Lower leg skin (tissue), 3 donors: Measurements from ENCODE around the gene RNGTT.

Experiments
- POLR2A ChIP-seq, 2 donors: fragments of 450-650 bp; IDR thresholded peaks; one replicate each; pipeline ENCODE4 v1.6.1; 2016 to 2017; ENCODE audit warnings: antibody characterized with exemption in 2 of 2, mild to moderate bottlenecking in 1 of 2, moderate library complexity in 1 of 2
- TF ChIP-seq, protein P1 (sequence below), 3 donors: fragments of 450-650 bp; IDR thresholded peaks; one replicate each; pipeline ENCODE4 v1.5.1; 2016; ENCODE audit warnings: antibody characterized with exemption in 3 of 3, mild to moderate bottlenecking in 3 of 3, moderate library complexity in 2 of 3

DNA sequence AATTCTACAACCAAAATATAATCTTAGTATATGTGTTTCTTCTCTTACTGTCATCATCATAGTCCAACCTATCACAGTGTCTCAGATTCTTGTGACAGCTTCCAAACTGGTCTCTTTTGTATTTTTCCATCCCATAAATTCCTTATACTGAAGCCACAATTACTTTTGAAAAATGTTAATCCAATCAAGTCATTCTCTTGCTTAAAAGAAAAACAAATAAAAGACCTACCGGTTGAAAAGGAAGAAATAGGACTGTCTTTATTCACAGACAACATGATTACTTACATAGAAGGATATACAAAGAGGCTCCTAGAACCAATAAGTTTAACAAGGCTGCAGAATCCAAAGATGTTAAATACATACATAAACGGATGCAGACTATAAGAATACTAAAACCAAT lies 339.9 kb downstream of the RNGTT start:
- TF ChIP-seq, protein P1, sequence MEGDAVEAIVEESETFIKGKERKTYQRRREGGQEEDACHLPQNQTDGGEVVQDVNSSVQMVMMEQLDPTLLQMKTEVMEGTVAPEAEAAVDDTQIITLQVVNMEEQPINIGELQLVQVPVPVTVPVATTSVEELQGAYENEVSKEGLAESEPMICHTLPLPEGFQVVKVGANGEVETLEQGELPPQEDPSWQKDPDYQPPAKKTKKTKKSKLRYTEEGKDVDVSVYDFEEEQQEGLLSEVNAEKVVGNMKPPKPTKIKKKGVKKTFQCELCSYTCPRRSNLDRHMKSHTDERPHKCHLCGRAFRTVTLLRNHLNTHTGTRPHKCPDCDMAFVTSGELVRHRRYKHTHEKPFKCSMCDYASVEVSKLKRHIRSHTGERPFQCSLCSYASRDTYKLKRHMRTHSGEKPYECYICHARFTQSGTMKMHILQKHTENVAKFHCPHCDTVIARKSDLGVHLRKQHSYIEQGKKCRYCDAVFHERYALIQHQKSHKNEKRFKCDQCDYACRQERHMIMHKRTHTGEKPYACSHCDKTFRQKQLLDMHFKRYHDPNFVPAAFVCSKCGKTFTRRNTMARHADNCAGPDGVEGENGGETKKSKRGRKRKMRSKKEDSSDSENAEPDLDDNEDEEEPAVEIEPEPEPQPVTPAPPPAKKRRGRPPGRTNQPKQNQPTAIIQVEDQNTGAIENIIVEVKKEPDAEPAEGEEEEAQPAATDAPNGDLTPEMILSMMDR (IDR thresholded peaks at IDR 0.05), result no peak
- TF ChIP-seq POLR2A (IDR thresholded peaks at IDR 0.05), result no peak
